Heart left ventricle (tissue), 13 donors: Measurements from ENCODE around the gene ZDHHC14.

Experiments used
- POLR2A ChIP-seq, 2 donors: fragments of 450-650 bp; IDR thresholded peaks; one replicate each; pipeline ENCODE4 v1.6.1; 2017; ENCODE audit warnings: antibody characterized with exemption in 2 of 2, mild to moderate bottlenecking in 2 of 2, moderate library complexity in 2 of 2
- TF ChIP-seq, protein P1 (sequence below), 12 donors: fragments of 200-600 bp; sonication (generic) in 4 of 12; IDR thresholded peaks; one replicate each; pipeline versions ENCODE4 v1.5.0 to v1.8.0; 2018 to 2022; ENCODE audit warnings: antibody characterized with exemption in 12 of 12, mild to moderate bottlenecking in 5 of 12
- donor health status: ischemic (EF 13 %, LVEDD 7.1; RV severe dilation, severe dysfunction).
- donor health status: DM: no; HTN: yes; CAD: no.
- donor health status: DM: no; HTN: no; CAD: no.
- donor health status: ischemic (EF 25% LVEDD 6.9; RV normal size, moderate dysfunction).
- donor health status: ischemic (EF 25% LVEDD 5.7; RV mildly dilated, moderate dysfunction).
- donor health status: ischemic (EF 35%, LVEDD 5.7; RV mildly dilated, moderate dysfunction).
- donor health status: nonischemic (EF 11% LVEDD 7.7; RV severe dilation, severe dysfunction).
- donor health status: DM: yes; HTN: yes; CAD: no.
- donor health status: PGD.
- donor health status: ischemic (EF 29% LVEDD 5.4; RV normal size, mild dysfunction).
- donor health status: nonischemic (EF 23%, LVEDD 6.1; RV moderate dilation, normal function).

DNA sequence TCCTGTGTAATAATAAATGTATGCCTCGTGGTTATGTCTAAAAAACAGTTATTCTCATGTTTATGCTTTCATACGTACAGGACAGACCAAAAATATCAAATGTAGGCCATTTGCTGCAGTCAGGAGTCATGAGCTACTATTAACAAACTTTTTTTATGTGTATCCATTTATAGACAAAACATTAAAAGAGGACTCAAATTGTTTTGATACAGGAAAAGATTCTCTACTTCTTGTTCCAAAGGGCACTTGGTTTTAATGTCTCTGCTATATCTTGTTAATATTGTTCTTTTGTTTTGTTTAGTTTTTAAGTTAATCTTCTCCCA is 155.2 kb downstream of the ZDHHC14 start:
- TF ChIP-seq, protein P1, sequence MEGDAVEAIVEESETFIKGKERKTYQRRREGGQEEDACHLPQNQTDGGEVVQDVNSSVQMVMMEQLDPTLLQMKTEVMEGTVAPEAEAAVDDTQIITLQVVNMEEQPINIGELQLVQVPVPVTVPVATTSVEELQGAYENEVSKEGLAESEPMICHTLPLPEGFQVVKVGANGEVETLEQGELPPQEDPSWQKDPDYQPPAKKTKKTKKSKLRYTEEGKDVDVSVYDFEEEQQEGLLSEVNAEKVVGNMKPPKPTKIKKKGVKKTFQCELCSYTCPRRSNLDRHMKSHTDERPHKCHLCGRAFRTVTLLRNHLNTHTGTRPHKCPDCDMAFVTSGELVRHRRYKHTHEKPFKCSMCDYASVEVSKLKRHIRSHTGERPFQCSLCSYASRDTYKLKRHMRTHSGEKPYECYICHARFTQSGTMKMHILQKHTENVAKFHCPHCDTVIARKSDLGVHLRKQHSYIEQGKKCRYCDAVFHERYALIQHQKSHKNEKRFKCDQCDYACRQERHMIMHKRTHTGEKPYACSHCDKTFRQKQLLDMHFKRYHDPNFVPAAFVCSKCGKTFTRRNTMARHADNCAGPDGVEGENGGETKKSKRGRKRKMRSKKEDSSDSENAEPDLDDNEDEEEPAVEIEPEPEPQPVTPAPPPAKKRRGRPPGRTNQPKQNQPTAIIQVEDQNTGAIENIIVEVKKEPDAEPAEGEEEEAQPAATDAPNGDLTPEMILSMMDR (IDR thresholded peaks at IDR 0.05): no peak
- TF ChIP-seq POLR2A (IDR thresholded peaks at IDR 0.05): no peak
